CD4-positive, alpha-beta memory T cell (primary cell): ENCODE data around the gene CEP43. TPM values are rescaled to one million over a fixed set of nuclear protein-coding genes. Genes with fewer than 3 reads are reported as not detected.

Source experiments
- CTCF ChIA-PET: fragments of 350-600 bp; sonication (Branson Sonifier 250); formaldehyde crosslinking; loops from one replicate; lab custom pipeline; 2021; ENCODE audit warnings: inconsistent platforms; ENCODE audit not compliant: partially characterized antibody; lab: Charles Lee
- POLR2A ChIA-PET: fragments of 350-600 bp; sonication (Branson Sonifier 250); formaldehyde crosslinking; loops from one replicate; lab custom pipeline; 2021; ENCODE audit not compliant: partially characterized antibody; lab: Charles Lee
- DNase-seq, 5 donors: peaks; one replicate each; pipeline versions ENCODE4 v3.0.0 to v3.0.0-alpha.2; 2020 to 2022; ENCODE audit warnings: mixed read lengths in 1 of 5
- H3K27ac ChIP-seq: one replicate; pipeline ENCODE4 v1.7.0; 2013; ENCODE audit warnings: low read depth, low read length
- H3K27me3 ChIP-seq: 2 replicates; pipeline ENCODE4 v1.7.0; 2013; ENCODE audit warnings: mild to moderate bottlenecking, low read length, moderate library complexity; ENCODE audit not compliant: insufficient read depth
- H3K36me3 ChIP-seq: 2 replicates; pipeline ENCODE4 v1.7.0; 2013; ENCODE audit warnings: mild to moderate bottlenecking, low read length, moderate library complexity; ENCODE audit not compliant: insufficient read depth
- H3K4me1 ChIP-seq: 2 replicates; pipeline ENCODE4 v1.7.0; 2013; ENCODE audit warnings: mild to moderate bottlenecking, low read length, moderate library complexity; ENCODE audit not compliant: insufficient read depth
- H3K4me3 ChIP-seq, 2 donors: one replicate each; pipeline ENCODE4 v1.7.0; 2013; ENCODE audit warnings: low read length in 2 of 2, mild to moderate bottlenecking in 1 of 2
- H3K9me3 ChIP-seq, 2 donors: one replicate each; pipeline ENCODE4 v1.7.0; 2013; ENCODE audit warnings: low read length in 2 of 2, control low read depth in 1 of 2; ENCODE audit not compliant: control insufficient read depth in 1 of 2
- H3K27ac Mint-ChIP-seq, 7 donors: one replicate each; pipeline ENCODE4 v1.8.0; 2020 to 2021; ENCODE audit warnings: mixed read lengths in 7 of 7, mild to moderate bottlenecking in 6 of 7, inconsistent platforms in 3 of 7, moderate library complexity in 3 of 7
- H3K27me3 Mint-ChIP-seq, 2 donors: one replicate each; pipeline ENCODE4 v1.8.0; 2020 to 2021; ENCODE audit warnings: mixed read lengths in 2 of 2
- H3K36me3 Mint-ChIP-seq, 2 donors: one replicate each; pipeline ENCODE4 v1.8.0; 2020 to 2021; ENCODE audit warnings: mixed read lengths in 2 of 2, inconsistent platforms in 1 of 2, mild to moderate bottlenecking in 1 of 2
- H3K4me1 Mint-ChIP-seq, 4 donors: one replicate each; pipeline ENCODE4 v1.8.0; 2020 to 2021; ENCODE audit warnings: mixed read lengths in 4 of 4, mild to moderate bottlenecking in 1 of 4
- H3K4me3 Mint-ChIP-seq, 8 donors: one replicate each; pipeline ENCODE4 v1.8.0; 2020 to 2021; ENCODE audit warnings: mixed read lengths in 8 of 8, mild to moderate bottlenecking in 7 of 8, moderate library complexity in 6 of 8, inconsistent platforms in 3 of 8
- H3K9me3 Mint-ChIP-seq, 8 donors: one replicate each; pipeline ENCODE4 v1.8.0; 2020 to 2021; ENCODE audit warnings: mixed read lengths in 8 of 8, mild to moderate bottlenecking in 5 of 8, inconsistent platforms in 3 of 8, moderate library complexity in 1 of 8
- intact Hi-C: fragments of 100-400 bp; cut with micrococcal nuclease; formaldehyde crosslinking; loops from one replicate; pipeline ENCODE4 v1.15.1; 2023
- polyA plus RNA-seq, 2 donors: library from polyadenylated mRNA; unstranded; fragments of 300-500 nt; fragmentation: Illumina TruSeq; gene quantifications; one replicate each; pipeline ENCODE4 v1.2.3, GENCODE V29; 2021
- total RNA-seq, 2 experiments: library from RNA; stranded (reverse); gene quantifications; one replicate each; pipeline ENCODE4 v1.2.3, GENCODE V29; 2021

CEP43 gene
- total and polyA plus RNA-seq, 4 experiments from 2014 or later, result 4.1 to 24.9 (median 11.9) TPM

DNA sequence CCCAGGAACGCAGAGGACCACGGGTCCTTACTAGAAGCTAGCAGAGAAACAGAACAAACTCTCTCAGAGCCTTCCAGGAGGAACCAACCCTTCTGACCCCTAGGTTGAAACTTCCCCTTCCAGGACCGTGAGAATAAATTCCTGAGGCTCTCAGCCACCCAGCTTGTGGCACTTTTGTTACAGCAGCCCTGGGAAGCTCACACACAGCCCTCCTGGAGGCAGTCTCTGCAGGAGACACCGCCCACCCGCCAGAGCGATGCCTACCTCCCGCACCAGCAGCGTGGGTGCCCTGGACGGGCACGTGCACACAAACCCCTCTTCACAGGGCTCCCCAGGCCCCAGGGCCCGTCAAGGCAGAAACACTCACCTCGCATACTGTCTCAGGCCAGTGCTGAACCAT lies 47.1 kb upstream of the CEP43 start:
- intact Hi-C loops, result loop anchor here (1.0 to 10.0 kb wide), 5 partner anchors 37 to 537 kb away; no protein-coding TSS in a partner anchor
- Histone ChIP-seq H3K4me1 (peaks cover 77% of the 10 kb centered on the region), H3K4me3 (peak overlapping the region in 1 of 2 donors; percentile 23), H3K9me3 (no peaks in the 10 kb centered on the region), H3K27me3 (no peaks in the 10 kb centered on the region), H3K36me3 (peaks cover 20% of the 10 kb centered on the region), H3K27ac (peak overlapping the region; percentile 92)
- peaks cover 53 to 74% (median 61%) of the 10 kb centered on the region in 4 donors for H3K4me1 Mint-ChIP-seq
- peaks cover 0 to 6% (median 0%) of the 10 kb centered on the region in 8 donors for H3K9me3 Mint-ChIP-seq
- H3K27ac Mint-ChIP-seq, result peak overlapping the region; percentile 94 to 100 (median 99)
- H3K4me3 Mint-ChIP-seq, result peak overlapping the region; percentile 81 to 100 (median 94)
- ChIA-PET POLR2A (interaction anchor here (0.6 to 11.1 kb wide), 9 partner anchors 10 to 188 kb away, joined by 3 to 263 read pairs (median 26); partner anchors contain the start of gene CEP43), CTCF (interaction anchor here (1.4 to 11.7 kb wide), 8 partner anchors 11 to 187 kb away, joined by 3 to 244 read pairs (median 9); no protein-coding TSS in a partner anchor)
- no peak for DNase-seq
- H3K36me3 Mint-ChIP-seq, result peaks cover 44 to 52% of the 10 kb centered on the region in 2 donors
- H3K27me3 Mint-ChIP-seq, result no peaks in the 10 kb centered on the region

DNA sequence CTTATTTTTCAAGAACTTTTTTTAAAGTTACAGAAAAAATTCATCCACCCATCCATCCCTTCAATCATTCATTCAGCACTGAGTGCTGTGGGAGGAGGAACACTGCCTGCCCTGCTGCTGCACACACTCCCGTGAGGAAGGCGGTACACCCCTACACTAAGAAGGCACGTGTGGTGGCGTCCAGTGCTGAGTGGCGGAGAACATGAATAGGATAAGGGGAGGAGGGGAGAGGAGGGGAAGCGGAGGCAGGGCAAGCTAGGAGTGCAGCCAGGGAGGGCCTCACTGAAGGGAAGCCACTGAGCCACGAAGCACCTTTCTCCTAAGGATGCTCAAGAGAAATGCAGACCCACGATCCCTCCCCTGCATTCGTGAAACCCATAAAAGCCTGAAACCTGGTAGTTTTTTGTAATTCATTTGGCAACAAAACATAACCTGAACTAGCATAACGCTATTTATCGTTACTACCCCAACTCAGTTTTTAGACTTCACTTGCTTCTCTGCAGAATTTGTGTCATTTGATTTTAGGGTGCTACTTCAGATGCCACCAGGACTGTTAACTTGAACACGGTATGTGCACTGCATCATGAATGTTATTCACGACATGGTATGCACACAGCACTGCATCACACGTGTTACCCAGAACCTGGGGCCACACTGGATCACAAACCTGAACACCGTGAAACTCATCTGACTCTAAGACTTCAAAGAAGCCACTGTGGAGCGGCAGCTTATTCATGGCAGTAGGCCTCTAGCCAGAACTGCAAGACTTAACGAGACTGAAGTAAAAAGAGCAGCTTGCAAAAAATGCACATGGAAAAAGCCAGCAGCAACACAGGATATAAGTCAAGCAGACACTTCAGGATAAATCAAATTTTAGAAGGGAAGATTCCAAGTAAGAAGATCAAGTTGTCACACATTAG lies 46.4 kb upstream of the CEP43 start:
- intact Hi-C loops, result loop anchor here (1.0 to 10.0 kb wide), 5 partner anchors 36 to 538 kb away; no protein-coding TSS in a partner anchor
- POLR2A ChIA-PET, result interaction anchor here (0.6 to 11.1 kb wide), 15 partner anchors 10 to 169 kb away, joined by 3 to 263 read pairs (median 5); partner anchors contain the start of gene CEP43
- peak; percentile 24 to 71 (median 50) for DNase-seq
- H3K27me3 ChIP-seq, result no peaks in the 10 kb centered on the region
- peaks cover 39 to 47% of the 10 kb centered on the region in 2 donors for H3K36me3 Mint-ChIP-seq
- CTCF ChIA-PET, result interaction anchor here (0.9 to 11.7 kb wide), 15 partner anchors 9 to 166 kb away, joined by 3 to 244 read pairs (median 7); partner anchors contain the start of gene CEP43
- peaks cover 13% of the 10 kb centered on the region for H3K36me3 ChIP-seq
- no peaks in the 10 kb centered on the region for H3K27me3 Mint-ChIP-seq
- H3K4me1 Mint-ChIP-seq, result peaks cover 56 to 76% (median 66%) of the 10 kb centered on the region in 4 donors
- H3K27ac Mint-ChIP-seq, result peak overlapping the region; percentile 94 to 100 (median 99)
- H3K9me3 Mint-ChIP-seq, result peaks cover 0 to 6% (median 0%) of the 10 kb centered on the region in 8 donors
- H3K9me3 ChIP-seq, result no peaks in the 10 kb centered on the region
- H3K4me3 ChIP-seq, result peak overlapping the region in 1 of 2 donors; percentile 23
- H3K27ac ChIP-seq, result peak overlapping the region; percentile 92
- H3K4me3 Mint-ChIP-seq, result peak overlapping the region; percentile 81 to 100 (median 94)
- H3K4me1 ChIP-seq, result peaks cover 76% of the 10 kb centered on the region

DNA sequence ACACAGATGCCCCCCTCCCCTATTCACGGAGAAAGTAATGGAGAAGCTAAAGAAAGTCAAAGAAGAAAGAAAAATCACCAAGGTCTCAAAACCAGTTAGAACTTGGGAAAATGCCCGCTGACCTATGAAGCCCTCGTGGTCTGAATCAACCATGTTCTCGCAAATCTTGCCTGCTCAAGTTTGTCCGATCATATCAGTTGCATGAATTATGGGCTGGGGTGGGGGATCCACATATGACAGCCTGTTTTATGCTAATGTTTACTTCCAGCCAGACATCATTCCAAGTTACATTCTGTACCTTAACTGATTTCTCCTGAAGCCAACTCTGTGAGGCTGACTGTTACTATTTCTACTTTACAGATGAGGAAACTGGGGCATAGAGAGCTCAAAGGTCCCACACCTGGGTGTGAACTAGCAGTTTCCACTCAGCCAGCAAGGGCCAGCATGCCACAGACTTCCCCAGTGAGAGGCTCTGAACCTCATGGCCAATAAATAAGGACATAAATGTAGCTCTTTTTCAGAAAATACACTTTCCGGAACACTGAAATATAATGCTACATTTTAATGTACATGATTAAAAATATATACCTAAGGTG lies 45.0 kb upstream of the CEP43 start:
- peak overlapping the region; percentile 8 to 95 for H3K4me3 ChIP-seq
- peaks cover 9% of the 10 kb centered on the region for H3K36me3 ChIP-seq
- intact Hi-C loops, result loop anchor here (5.0 to 10.0 kb wide), 4 partner anchors 92 to 539 kb away; no protein-coding TSS in a partner anchor
- Mint-ChIP-seq H3K36me3 (peaks cover 39 to 41% of the 10 kb centered on the region in 2 donors), H3K27me3 (no peaks in the 10 kb centered on the region), H3K4me1 (peaks cover 65 to 86% (median 74%) of the 10 kb centered on the region in 4 donors), H3K27ac (peak overlapping the region; percentile 94 to 100 (median 99)), H3K4me3 (peak overlapping the region; percentile 91 to 100 (median 97)), H3K9me3 (peaks cover 0 to 6% (median 0%) of the 10 kb centered on the region in 8 donors)
- ChIA-PET CTCF (interaction anchor here (0.7 to 11.7 kb wide), 14 partner anchors 10 to 185 kb away, joined by 3 to 244 read pairs (median 5); partner anchors contain the start of gene CEP43), POLR2A (interaction anchor here (0.9 to 11.1 kb wide), 14 partner anchors 12 to 397 kb away, joined by 3 to 263 read pairs (median 7); partner anchors contain the start of gene CEP43)
- peaks cover 76% of the 10 kb centered on the region for H3K4me1 ChIP-seq
- H3K9me3 ChIP-seq, result no peaks in the 10 kb centered on the region
- H3K27ac ChIP-seq, result peak overlapping the region; percentile 92
- H3K27me3 ChIP-seq, result no peaks in the 10 kb centered on the region
- no peak for DNase-seq

DNA sequence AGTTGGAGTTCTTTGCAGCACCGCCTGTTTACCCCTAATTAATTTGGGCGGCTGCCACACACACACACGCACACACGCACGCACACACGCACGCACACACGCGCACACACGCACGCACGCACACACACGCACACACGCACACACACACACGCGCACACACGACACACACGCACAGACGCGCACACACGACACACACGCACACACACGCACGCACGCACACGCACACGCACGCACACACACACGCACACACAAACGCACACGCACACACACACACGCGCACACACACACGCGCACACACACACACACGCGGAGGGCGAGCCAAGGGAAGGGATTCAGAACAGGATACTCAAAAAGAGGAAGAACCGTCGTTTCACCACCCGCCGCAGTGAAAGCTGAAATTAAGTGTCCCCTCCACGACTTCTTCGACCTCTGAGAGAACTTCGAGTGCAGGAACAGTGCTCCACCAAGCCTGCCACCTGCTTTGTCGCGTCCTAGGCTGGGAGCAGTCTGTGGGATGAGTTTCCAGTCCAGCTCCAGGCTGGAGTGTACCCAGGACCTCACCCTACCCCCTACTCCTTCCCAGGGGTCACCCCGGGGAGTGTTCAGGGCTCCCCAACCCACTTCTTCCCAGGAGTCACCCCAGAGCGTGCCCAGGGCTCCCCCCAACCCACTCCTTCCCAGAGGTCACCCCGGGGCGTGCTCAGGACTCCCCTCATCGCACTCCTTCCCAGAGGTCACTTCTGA lies 43.9 kb upstream of the CEP43 start:
- Mint-ChIP-seq H3K4me3 (peak overlapping the region; percentile 91 to 100 (median 97)), H3K9me3 (peaks cover 0 to 6% (median 0%) of the 10 kb centered on the region in 8 donors), H3K27me3 (no peaks in the 10 kb centered on the region), H3K27ac (peak overlapping the region; percentile 92 to 100 (median 97)), H3K4me1 (peaks cover 67 to 86% (median 75%) of the 10 kb centered on the region in 4 donors), H3K36me3 (peaks cover 33 to 35% of the 10 kb centered on the region in 2 donors)
- ChIA-PET CTCF (interaction anchor here (1.6 to 11.7 kb wide), 5 partner anchors 13 to 33 kb away, joined by 5 to 244 read pairs (median 12); no protein-coding TSS in a partner anchor), POLR2A (interaction anchor here (1.1 to 11.1 kb wide), 17 partner anchors 8 to 396 kb away, joined by 3 to 263 read pairs (median 13); partner anchors contain the start of gene CEP43)
- H3K4me3 ChIP-seq, result peak overlapping the region; percentile 68 to 95
- H3K9me3 ChIP-seq, result no peaks in the 10 kb centered on the region
- intact Hi-C loops, result loop anchor here (10.0 kb wide), 2 partner anchors 400 to 540 kb away; no protein-coding TSS in a partner anchor
- H3K36me3 ChIP-seq, result peaks cover 9% of the 10 kb centered on the region
- peak; percentile 49 to 68 (median 56) for DNase-seq
- peaks cover 76% of the 10 kb centered on the region for H3K4me1 ChIP-seq
- H3K27ac ChIP-seq, result peak overlapping the region; percentile 92
- H3K27me3 ChIP-seq, result no peaks in the 10 kb centered on the region

DNA sequence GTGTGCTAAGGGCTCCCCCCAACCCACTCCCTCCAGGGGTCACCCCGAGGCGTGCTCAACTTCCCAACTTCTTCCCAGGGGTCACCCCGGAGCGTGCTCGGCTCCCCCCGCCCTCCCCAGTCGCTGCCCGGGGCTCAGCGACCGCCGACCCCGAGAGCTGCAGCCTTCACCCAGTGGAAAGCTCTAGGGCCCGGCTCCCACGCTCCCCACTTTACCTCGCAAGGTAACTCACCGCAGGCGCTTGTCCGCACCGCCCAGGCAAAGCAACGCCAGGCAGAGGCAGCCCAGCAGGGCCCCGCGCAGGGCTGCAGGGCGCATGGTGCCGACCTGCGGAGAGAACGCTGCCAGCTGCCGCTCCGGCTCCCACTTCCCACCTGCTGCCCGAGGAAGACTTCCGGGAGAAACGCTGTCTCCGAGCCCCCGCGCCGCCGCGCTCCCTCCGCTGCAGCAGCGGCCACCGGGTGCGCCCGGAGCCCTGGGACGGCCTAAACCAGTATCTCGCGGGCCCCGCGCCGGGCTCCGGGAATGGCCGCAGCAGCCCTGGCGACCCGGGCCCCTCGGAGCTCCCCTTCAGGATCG lies 43.2 kb upstream of the CEP43 start:
- CTCF ChIA-PET, result interaction anchor here (0.8 to 11.7 kb wide), 7 partner anchors 13 to 33 kb away, joined by 3 to 244 read pairs (median 5); no protein-coding TSS in a partner anchor
- H3K4me3 ChIP-seq, result peak overlapping the region; percentile 68 to 95
- no peaks in the 10 kb centered on the region for H3K27me3 ChIP-seq
- H3K27ac ChIP-seq, result peak overlapping the region; percentile 92
- Mint-ChIP-seq H3K27ac (peak overlapping the region in 6 of 7 donors; percentile 92 to 100 (median 98)), H3K4me1 (peaks cover 62 to 85% (median 72%) of the 10 kb centered on the region in 4 donors), H3K27me3 (no peaks in the 10 kb centered on the region), H3K9me3 (peaks cover 0 to 6% (median 0%) of the 10 kb centered on the region in 8 donors), H3K4me3 (peak overlapping the region; percentile 91 to 100 (median 97)), H3K36me3 (peaks cover 28 to 29% of the 10 kb centered on the region in 2 donors)
- POLR2A ChIA-PET, result interaction anchor here (0.7 to 11.1 kb wide), 27 partner anchors 9 to 539 kb away, joined by 3 to 263 read pairs (median 6); partner anchors contain the start of genes CEP43 and RPS6KA2
- no peak for DNase-seq
- H3K4me1 ChIP-seq, result peaks cover 74% of the 10 kb centered on the region
- intact Hi-C loops, result loop anchor here (2.0 to 10.0 kb wide), 5 partner anchors 33 to 541 kb away; partner anchors contain the start of gene RPS6KA2
- H3K36me3 ChIP-seq, result peaks cover 9% of the 10 kb centered on the region
- H3K9me3 ChIP-seq, result no peaks in the 10 kb centered on the region
